Measurements from ENCODE around the gene IL1RL1.

IL1RL1 gene

GRCh38 chr2:102310964-102311640 lies at the start of gene IL1RL1:
Gene IL1RL1, plus strand, starts transcription at chr2:102311563. Its CDS starts 26,702 bp downstream, at chr2:102338265.
- Histone ChIP-seq H3K4me3 (no peak within 1 kb of the TSS), H3K9me3 (ENCODE audit: low read depth, low read length) (no peaks in the 10 kb centered on the region), H3K36me3 (ENCODE audit: insufficient read depth, low read length) (no peaks in the 10 kb centered on the region), H3K27ac (no peak within 1 kb of the TSS), H3K9ac (ENCODE audit: insufficient read length) (no peak within 1 kb of the TSS)
- DNase-seq (ENCODE audit: low read depth, low spot score), result no peak
- no peak for TF ChIP-seq FOXP2 (optimal IDR thresholded peaks at IDR 0.05; ENCODE audit: control extremely low read depth, extremely low read length, insufficient read depth)
- no peak for TF ChIP-seq POLR2AphosphoS5 (IDR thresholded peaks at IDR 0.05; ENCODE audit: borderline replicate concordance, low read depth, low read length)
- no peak for TF ChIP-seq EZH2 (IDR thresholded peaks at IDR 0.05)

- no peaks in the 10 kb centered on the region for H3K9me3 ChIP-seq (ENCODE audit: low read depth, low read length)
- H3K4me3 ChIP-seq, result no peak overlapping the region
- no peak for TF ChIP-seq EZH2 (IDR thresholded peaks at IDR 0.05)
- TF ChIP-seq POLR2AphosphoS5 (IDR thresholded peaks at IDR 0.05; ENCODE audit: borderline replicate concordance, low read depth, low read length), result no peak
- TF ChIP-seq FOXP2 (optimal IDR thresholded peaks at IDR 0.05; ENCODE audit: control extremely low read depth, extremely low read length, insufficient read depth), result no peak
- no peak for DNase-seq (ENCODE audit: low read depth, low spot score)
- H3K36me3 ChIP-seq (ENCODE audit: insufficient read depth, low read length), result no peaks in the 10 kb centered on the region
- H3K27ac ChIP-seq, result no peak overlapping the region
- no peak overlapping the region for H3K9ac ChIP-seq (ENCODE audit: insufficient read length)
Measured at GRCh38 chr2:102262216-102263129, 48.9 kb upstream of the IL1RL1 start.

GRCh38 chr2:102264952-102265351 lies 46.4 kb upstream of the IL1RL1 start:
- Histone ChIP-seq H3K36me3 (ENCODE audit: insufficient read depth, low read length) (no peaks in the 10 kb centered on the region), H3K27ac (no peak overlapping the region), H3K9ac (ENCODE audit: insufficient read length) (no peak overlapping the region), H3K9me3 (ENCODE audit: low read depth, low read length) (no peaks in the 10 kb centered on the region), H3K4me3 (no peak overlapping the region)
- DNase-seq (ENCODE audit: low read depth, low spot score), result no peak
- TF ChIP-seq EZH2 (IDR thresholded peaks at IDR 0.05) (no peak), FOXP2 (optimal IDR thresholded peaks at IDR 0.05; ENCODE audit: control extremely low read depth, extremely low read length, insufficient read depth) (no peak), POLR2AphosphoS5 (IDR thresholded peaks at IDR 0.05; ENCODE audit: borderline replicate concordance, low read depth, low read length) (no peak)

- H3K9me3 ChIP-seq (ENCODE audit: low read depth, low read length), result no peaks in the 10 kb centered on the region
- no peak for DNase-seq (ENCODE audit: low read depth, low spot score)
- no peak overlapping the region for H3K4me3 ChIP-seq
- no peak overlapping the region for H3K9ac ChIP-seq (ENCODE audit: insufficient read length)
- no peak overlapping the region for H3K27ac ChIP-seq
- H3K36me3 ChIP-seq (ENCODE audit: insufficient read depth, low read length), result no peaks in the 10 kb centered on the region
- TF ChIP-seq POLR2AphosphoS5 (IDR thresholded peaks at IDR 0.05; ENCODE audit: borderline replicate concordance, low read depth, low read length) (no peak), FOXP2 (optimal IDR thresholded peaks at IDR 0.05; ENCODE audit: control extremely low read depth, extremely low read length, insufficient read depth) (no peak), EZH2 (IDR thresholded peaks at IDR 0.05) (no peak)
Measured at GRCh38 chr2:102266204-102266603, 45.2 kb upstream of the IL1RL1 start.

DNA sequence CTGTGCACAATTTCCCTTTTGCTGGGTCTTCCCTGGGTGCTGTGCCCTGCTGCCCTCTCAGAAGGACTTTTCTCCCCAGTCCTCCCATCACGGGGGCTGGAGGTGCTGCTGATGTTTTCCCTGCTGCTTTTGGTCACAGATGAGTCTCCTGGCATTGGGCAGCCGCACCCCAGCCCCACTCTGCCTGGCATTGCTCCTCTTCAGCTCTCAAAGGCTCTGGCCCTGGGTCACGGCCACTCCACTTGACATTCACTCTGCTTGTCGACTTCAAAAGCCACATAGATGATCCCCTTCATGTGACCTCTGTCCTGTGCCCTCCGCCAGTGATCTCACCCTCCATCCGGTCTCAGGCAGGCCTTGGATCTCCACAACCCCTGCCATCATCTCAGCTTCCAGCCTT lies 43.6 kb upstream of the IL1RL1 start:
- Histone ChIP-seq H3K9ac (ENCODE audit: insufficient read length) (no peak overlapping the region), H3K9me3 (ENCODE audit: low read depth, low read length) (no peaks in the 10 kb centered on the region), H3K27ac (no peak overlapping the region), H3K4me3 (no peak overlapping the region), H3K36me3 (ENCODE audit: insufficient read depth, low read length) (no peaks in the 10 kb centered on the region)
- TF ChIP-seq POLR2AphosphoS5 (IDR thresholded peaks at IDR 0.05; ENCODE audit: borderline replicate concordance, low read depth, low read length) (no peak), FOXP2 (optimal IDR thresholded peaks at IDR 0.05; ENCODE audit: control extremely low read depth, extremely low read length, insufficient read depth) (no peak), EZH2 (IDR thresholded peaks at IDR 0.05) (no peak)
- DNase-seq (ENCODE audit: low read depth, low spot score), result no peak

DNA sequence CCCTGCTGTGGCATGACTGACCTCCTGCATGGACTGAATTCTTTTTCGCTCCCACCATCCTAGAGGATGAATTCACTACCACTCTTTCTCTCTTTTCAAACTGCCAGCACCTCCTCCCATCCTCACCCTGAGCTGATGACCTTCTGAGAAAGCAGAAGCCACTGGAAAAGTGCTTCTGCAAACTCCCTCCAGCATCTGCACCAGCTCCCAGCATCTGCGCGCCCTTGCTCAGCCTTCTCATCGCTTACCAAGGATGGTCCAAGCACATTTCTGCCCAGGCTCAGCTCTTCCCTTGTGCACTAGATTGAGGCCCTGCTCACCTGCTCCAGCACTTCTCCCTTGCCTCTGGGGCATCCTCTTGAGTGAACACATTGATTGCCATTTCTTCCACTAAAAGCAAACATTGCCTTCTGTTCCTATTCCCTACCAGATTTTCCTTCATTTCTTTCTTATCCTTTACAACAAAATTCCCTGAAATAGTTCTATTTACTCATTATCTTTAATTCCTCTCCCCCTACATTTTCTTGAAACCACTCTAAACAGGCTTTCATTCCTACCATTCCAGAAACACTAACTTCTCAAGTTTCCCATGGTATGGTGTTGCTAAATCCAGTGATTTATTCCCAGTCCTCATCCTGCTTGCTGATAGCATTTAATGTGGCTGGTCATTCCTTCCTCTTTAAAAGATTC lies 42.7 kb upstream of the IL1RL1 start:
- TF ChIP-seq EZH2 (IDR thresholded peaks at IDR 0.05) (no peak), FOXP2 (optimal IDR thresholded peaks at IDR 0.05; ENCODE audit: control extremely low read depth, extremely low read length, insufficient read depth) (no peak), POLR2AphosphoS5 (IDR thresholded peaks at IDR 0.05; ENCODE audit: borderline replicate concordance, low read depth, low read length) (no peak)
- H3K27ac ChIP-seq, result no peak overlapping the region

DNA sequence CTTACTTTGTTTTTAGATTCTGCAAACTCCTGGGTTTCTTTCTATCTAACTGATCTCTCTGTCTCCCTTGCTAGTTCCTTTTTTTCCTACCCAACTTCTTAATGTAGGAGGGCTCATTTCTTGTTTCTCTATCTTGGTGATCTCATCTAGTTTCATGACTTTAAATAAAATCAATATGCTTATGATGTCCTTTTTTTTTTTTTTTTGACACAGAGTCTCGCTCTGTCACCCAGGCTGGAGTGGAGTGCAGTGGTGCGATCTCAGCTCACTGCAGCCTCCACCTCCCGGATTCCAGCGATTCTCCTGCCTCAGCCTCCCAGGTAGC lies 42.2 kb upstream of the IL1RL1 start:
- Histone ChIP-seq H3K9ac (ENCODE audit: insufficient read length) (no peak overlapping the region), H3K9me3 (ENCODE audit: low read depth, low read length) (no peaks in the 10 kb centered on the region), H3K27ac (no peak overlapping the region), H3K4me3 (no peak overlapping the region), H3K36me3 (ENCODE audit: insufficient read depth, low read length) (no peaks in the 10 kb centered on the region)
- TF ChIP-seq EZH2 (IDR thresholded peaks at IDR 0.05) (no peak), POLR2AphosphoS5 (IDR thresholded peaks at IDR 0.05; ENCODE audit: borderline replicate concordance, low read depth, low read length) (no peak), FOXP2 (optimal IDR thresholded peaks at IDR 0.05; ENCODE audit: control extremely low read depth, extremely low read length, insufficient read depth) (no peak)
- no peak for DNase-seq (ENCODE audit: low read depth, low spot score)

More for the DNA sequence above, 42.7 kb upstream of the IL1RL1 start:
- DNase-seq (ENCODE audit: low read depth, low spot score), result no peak
- Histone ChIP-seq H3K36me3 (ENCODE audit: insufficient read depth, low read length) (no peaks in the 10 kb centered on the region), H3K4me3 (no peak overlapping the region), H3K9ac (ENCODE audit: insufficient read length) (no peak overlapping the region), H3K9me3 (ENCODE audit: low read depth, low read length) (no peaks in the 10 kb centered on the region)

DNA sequence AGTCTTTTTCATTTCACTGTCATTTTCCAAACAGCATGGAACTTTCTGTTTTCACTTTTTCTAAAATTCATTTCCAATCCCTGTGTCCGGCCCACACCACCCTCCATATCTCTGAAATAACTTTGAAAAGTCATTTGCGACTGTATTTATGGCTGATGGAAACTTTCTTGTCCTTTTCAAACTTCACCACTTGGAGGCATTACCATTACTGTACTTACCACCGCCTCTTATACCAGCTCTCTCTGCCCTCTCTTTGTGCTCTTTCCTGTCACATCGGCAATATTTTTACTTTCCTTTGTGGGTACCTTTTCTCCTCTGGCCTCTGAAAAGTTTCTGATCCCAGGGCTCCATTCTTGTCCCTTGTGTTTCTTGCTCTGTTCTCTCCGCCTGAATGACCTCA lies 39.5 kb upstream of the IL1RL1 start:
- Histone ChIP-seq H3K4me3 (no peak overlapping the region), H3K27ac (no peak overlapping the region), H3K9ac (ENCODE audit: insufficient read length) (no peak overlapping the region), H3K9me3 (ENCODE audit: low read depth, low read length) (no peaks in the 10 kb centered on the region), H3K36me3 (ENCODE audit: insufficient read depth, low read length) (no peaks in the 10 kb centered on the region)
- TF ChIP-seq FOXP2 (optimal IDR thresholded peaks at IDR 0.05; ENCODE audit: control extremely low read depth, extremely low read length, insufficient read depth) (no peak), POLR2AphosphoS5 (IDR thresholded peaks at IDR 0.05; ENCODE audit: borderline replicate concordance, low read depth, low read length) (no peak), EZH2 (IDR thresholded peaks at IDR 0.05) (no peak)
- no peak for DNase-seq (ENCODE audit: low read depth, low spot score)
